ENCODE measurements around the gene FANCI. TPM values are rescaled to one million over a fixed set of nuclear protein-coding genes. Genes with fewer than 3 reads are reported as not detected.

FANCI gene
- total and polyA plus RNA-seq, 2 of the 13 experiments (the other 11 are each of a cell fraction or from before 2014, with no cell fraction given): 15.7 to 68.8 TPM

- TF ChIP-seq ZBTB43 (CRISPR knock-in tag; conservative IDR thresholded peaks at IDR 0.05): peak; percentile 58
- peak; percentile 21; the same call in 1 of the 2 replicates for TF ChIP-seq ZFP91 (CRISPR knock-in tag; IDR thresholded peaks at IDR 0.05; ENCODE audit: borderline replicate concordance)
- no peak for TF ChIP-seq CSRNP1 (CRISPR knock-in tag; IDR thresholded peaks at IDR 0.05)
- peak; percentile 93 for TF ChIP-seq ZNF563 (CRISPR knock-in tag; IDR thresholded peaks at IDR 0.05)
- TF ChIP-seq ZNF354B (CRISPR knock-in tag; IDR thresholded peaks at IDR 0.05): no peak
- peak; percentile 25; the same call in 1 of the 3 replicates for TF ChIP-seq MXI1 (IDR thresholded peaks at IDR 0.05; ENCODE audit: borderline replicate concordance, low read depth, low read length)
- TF ChIP-seq ATF7 (IDR thresholded peaks at IDR 0.05): no peak
- TF ChIP-seq ATF7 (CRISPR knock-in tag; IDR thresholded peaks at IDR 0.05): no peak
- peak; percentile 34; the same call in 1 of the 2 replicates for TF ChIP-seq TBX2 (CRISPR knock-in tag; IDR thresholded peaks at IDR 0.05; ENCODE audit: borderline replicate concordance)
- TF ChIP-seq CEBPB (IDR thresholded peaks at IDR 0.05; ENCODE audit: borderline replicate concordance, low read depth, low read length): no peak
- peak; percentile 64; the same call in 1 of the 2 replicates for TF ChIP-seq KAT8 (CRISPR knock-in tag; IDR thresholded peaks at IDR 0.05)
- TF ChIP-seq ZNF318 (CRISPR knock-in tag; IDR thresholded peaks at IDR 0.05): no peak
- TF ChIP-seq FOXP4 (CRISPR knock-in tag; IDR thresholded peaks at IDR 0.05): no peak; the same call in 1 of the 2 replicates
Measured at GRCh38 chr15:89361451-89362202, 117.8 kb downstream of the FANCI start (continued).

Data from HepG2 (cell line).